Transverse colon (tissue), 4 donors: ENCODE measurements around the gene PROZ.

Experiments used
- POLR2AphosphoS5 ChIP-seq, 3 donors: sonication (generic); formaldehyde crosslinking; IDR thresholded peaks; one replicate each; pipeline ENCODE4 v1.6.1; 2016; ENCODE audit warnings: antibody characterized with exemption in 3 of 3
- TF ChIP-seq, protein P1 (sequence below), 5 experiments: fragments of 200-600 bp in 3 of 5; fragments of 450-650 bp in 2 of 5; sonication (generic) in 3 of 5; IDR thresholded peaks; 1 replicate in 2 of 5; 2 replicates in 3 of 5; pipeline ENCODE4 v1.5.1; 2016 to 2017; ENCODE audit warnings: antibody characterized with exemption in 5 of 5, inconsistent platforms in 3 of 5, mild to moderate bottlenecking in 2 of 5, moderate library complexity in 1 of 5

DNA sequence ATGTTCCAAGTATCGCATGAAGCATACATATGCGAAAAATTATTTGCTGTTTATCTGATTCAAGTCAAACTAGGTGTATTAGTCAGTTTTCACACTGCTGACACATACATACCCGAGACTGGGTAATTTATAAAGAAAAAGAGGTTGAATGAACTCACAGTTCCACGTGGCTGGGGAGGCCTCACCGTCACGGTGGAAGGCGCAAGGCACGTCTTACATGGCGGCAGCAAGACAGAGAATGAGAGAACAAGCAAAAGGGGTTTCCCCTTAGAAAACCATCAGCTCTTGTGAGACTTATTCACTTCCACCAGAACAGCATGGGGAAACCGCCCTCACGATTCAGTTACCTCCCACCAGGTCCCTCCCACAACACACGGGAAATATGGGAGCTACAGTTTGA lies 13.0 kb upstream of the PROZ start:
- TF ChIP-seq, protein P1, sequence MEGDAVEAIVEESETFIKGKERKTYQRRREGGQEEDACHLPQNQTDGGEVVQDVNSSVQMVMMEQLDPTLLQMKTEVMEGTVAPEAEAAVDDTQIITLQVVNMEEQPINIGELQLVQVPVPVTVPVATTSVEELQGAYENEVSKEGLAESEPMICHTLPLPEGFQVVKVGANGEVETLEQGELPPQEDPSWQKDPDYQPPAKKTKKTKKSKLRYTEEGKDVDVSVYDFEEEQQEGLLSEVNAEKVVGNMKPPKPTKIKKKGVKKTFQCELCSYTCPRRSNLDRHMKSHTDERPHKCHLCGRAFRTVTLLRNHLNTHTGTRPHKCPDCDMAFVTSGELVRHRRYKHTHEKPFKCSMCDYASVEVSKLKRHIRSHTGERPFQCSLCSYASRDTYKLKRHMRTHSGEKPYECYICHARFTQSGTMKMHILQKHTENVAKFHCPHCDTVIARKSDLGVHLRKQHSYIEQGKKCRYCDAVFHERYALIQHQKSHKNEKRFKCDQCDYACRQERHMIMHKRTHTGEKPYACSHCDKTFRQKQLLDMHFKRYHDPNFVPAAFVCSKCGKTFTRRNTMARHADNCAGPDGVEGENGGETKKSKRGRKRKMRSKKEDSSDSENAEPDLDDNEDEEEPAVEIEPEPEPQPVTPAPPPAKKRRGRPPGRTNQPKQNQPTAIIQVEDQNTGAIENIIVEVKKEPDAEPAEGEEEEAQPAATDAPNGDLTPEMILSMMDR (IDR thresholded peaks at IDR 0.05): no peak
- TF ChIP-seq POLR2AphosphoS5 (IDR thresholded peaks at IDR 0.05): no peak
